B cell (primary cell): Measurements from ENCODE around the gene RALGAPA2. TPM values are rescaled to one million over a fixed set of nuclear protein-coding genes. Genes with fewer than 3 reads are reported as not detected.

Experiments
- ATAC-seq: fragments of 200-7000 bp; cut with Tn5 transposase; one replicate; pipeline ENCODE4 v1.10.0; 2021; ENCODE audit warnings: low read depth, mild to moderate bottlenecking, moderate number of reproducible peaks, moderate library complexity
- CTCF ChIA-PET: fragments of 350-600 bp; sonication (Branson Sonifier 250); formaldehyde crosslinking; loops from one replicate; lab custom pipeline; 2021; ENCODE audit warnings: antibody characterized with exemption, inconsistent platforms; lab: Charles Lee
- POLR2A ChIA-PET: fragments of 350-600 bp; sonication (Branson Sonifier 250); formaldehyde crosslinking; loops from one replicate; lab custom pipeline; 2021; ENCODE audit warnings: antibody characterized with exemption; lab: Charles Lee
- DNase-seq: peaks from one replicate; pipeline ENCODE4 v3.0.0; 2013
- H2AFZ ChIP-seq: 2 replicates; pipeline ENCODE4 v1.6.1; 2012; ENCODE audit warnings: mild to moderate bottlenecking, low read depth, low read length; ENCODE audit not compliant: insufficient read depth, poor library complexity, severe bottlenecking
- H3K27ac ChIP-seq, 2 donors: 1 replicate in 1 of 2; 2 replicates in 1 of 2; pipeline ENCODE4 v1.5.1; 2012 to 2013; ENCODE audit warnings: low read length in 2 of 2, mild to moderate bottlenecking in 2 of 2, moderate library complexity in 1 of 2
- H3K27me3 ChIP-seq, 4 experiments: fragments of 200-600 bp in 1 of 4; sonication (generic) in 1 of 4; replicated peaks in 1 of 4; 1 replicate in 2 of 4; 2 replicates in 2 of 4; pipeline versions ENCODE4 v1.6.1 to v1.7.0; 2013 to 2016; ENCODE audit warnings: low read length in 3 of 4, mild to moderate bottlenecking in 2 of 4, mixed read lengths in 1 of 4, moderate library complexity in 1 of 4; ENCODE audit not compliant: insufficient read depth in 4 of 4, control insufficient read depth in 3 of 4; ENCODE audit errors: control extremely low read depth in 1 of 4
- H3K36me3 ChIP-seq, 2 experiments: replicated peaks in 1 of 2; 1 replicate in 1 of 2; 2 replicates in 1 of 2; pipeline versions ENCODE4 v1.6.1 to v1.7.1; 2013; ENCODE audit warnings: low read length in 1 of 2; ENCODE audit not compliant: insufficient read depth in 2 of 2, control insufficient read depth in 1 of 2; ENCODE audit errors: control extremely low read depth in 1 of 2, extremely low read depth in 1 of 2
- H3K4me1 ChIP-seq, 2 donors: fragments of 200-600 bp in 1 of 2; sonication (generic) in 1 of 2; 1 replicate in 1 of 2; 2 replicates in 1 of 2; pipeline versions ENCODE4 v1.5.1 to v1.6.1; 2013 to 2017; ENCODE audit warnings: low read length in 2 of 2; ENCODE audit not compliant: control insufficient read depth in 2 of 2, insufficient read depth in 2 of 2
- H3K4me2 ChIP-seq: replicated peaks from 2 replicates; pipeline ENCODE3; 2012; ENCODE audit warnings: mild to moderate bottlenecking, low read depth, low read length; ENCODE audit not compliant: poor library complexity, severe bottlenecking
- H3K4me3 ChIP-seq, 5 experiments: fragments of 200-600 bp in 1 of 5; sonication (generic) in 1 of 5; 1 replicate in 3 of 5; 2 replicates in 2 of 5; pipeline versions ENCODE4 v1.5.1 to v1.7.0; 2011 to 2016; ENCODE audit warnings: low read length in 4 of 5, mild to moderate bottlenecking in 4 of 5, low read depth in 2 of 5, control low read depth in 1 of 5, moderate library complexity in 1 of 5; ENCODE audit not compliant: insufficient read depth in 1 of 5; ENCODE audit errors: control extremely low read depth in 1 of 5, extremely low read depth in 1 of 5
- H3K79me2 ChIP-seq: fragments of 200-600 bp; sonication (generic); one replicate; pipeline ENCODE4 v1.6.0; 2016; ENCODE audit warnings: low read length; ENCODE audit not compliant: control insufficient read depth, insufficient read depth
- H3K9ac ChIP-seq: fragments of 200-600 bp; sonication (generic); 2 replicates; pipeline ENCODE4 v1.6.1; 2017; ENCODE audit warnings: mild to moderate bottlenecking, low read length, moderate library complexity
- H3K9me3 ChIP-seq, 3 donors: one replicate each; pipeline versions ENCODE4 v1.6.1 to v1.7.1; 2013; ENCODE audit warnings: low read length in 2 of 3; ENCODE audit not compliant: control insufficient read depth in 2 of 3, insufficient read depth in 1 of 3; ENCODE audit errors: control extremely low read depth in 1 of 3
- H4K20me1 ChIP-seq: 2 replicates; pipeline ENCODE4 v1.6.0; 2012; ENCODE audit warnings: mild to moderate bottlenecking, low read length; ENCODE audit not compliant: insufficient read depth, control insufficient read depth, poor library complexity, severe bottlenecking
- H3K27ac Mint-ChIP-seq: one replicate; pipeline ENCODE4 v1.8.0; 2021; ENCODE audit warnings: mixed read lengths
- H3K27me3 Mint-ChIP-seq: one replicate; pipeline ENCODE4 v1.8.0; 2021; ENCODE audit warnings: mixed read lengths
- H3K4me1 Mint-ChIP-seq: one replicate; pipeline ENCODE4 v1.8.0; 2021; ENCODE audit warnings: mixed read lengths
- H3K4me3 Mint-ChIP-seq: one replicate; pipeline ENCODE4 v1.8.0; 2021; ENCODE audit warnings: mixed read lengths
- H3K9me3 Mint-ChIP-seq: one replicate; pipeline ENCODE4 v1.8.0; 2022; ENCODE audit warnings: mixed read lengths; ENCODE audit not compliant: insufficient read depth
- CTCF ChIP-seq: fragments of 200-600 bp; IDR thresholded peaks from one replicate; pipeline ENCODE4 v1.8.0; 2022; ENCODE audit warnings: antibody characterized with exemption, mild to moderate bottlenecking
- EZH2 ChIP-seq: IDR thresholded peaks from 2 replicates; pipeline ENCODE4 v1.6.1; 2012; ENCODE audit warnings: borderline replicate concordance, low read depth, mild to moderate bottlenecking, moderate library complexity, low read length; ENCODE audit not compliant: insufficient read depth, poor library complexity, severe bottlenecking
- WGBS: methylation state at CpG from one replicate; pipeline ENCODE4 v1.1.5; 2013; ENCODE audit warnings: missing lambda C conversion rate; ENCODE audit not compliant: insufficient coverage; 5-methylcytosine and 5-hydroxymethylcytosine counted together
- intact Hi-C: fragments of 100-400 bp; cut with micrococcal nuclease; formaldehyde crosslinking; loops from one replicate; pipeline ENCODE4 v1.10.0; 2022
- polyA plus RNA-seq: library from polyadenylated mRNA; depleted of rRNA; stranded (reverse); fragments of >200 nt; gene quantifications from 2 replicates; pipeline ENCODE4 v1.2.3, GENCODE V29; 2012
- total RNA-seq, 2 donors: library from RNA; stranded (reverse); fragments of 120-200 nt in 1 of 2; gene quantifications; 1 replicate in 1 of 2; 2 replicates in 1 of 2; pipeline versions ENCODE4 v1.2.3 to v1.2.4, GENCODE V29; 2013 to 2022

Gene RALGAPA2
- total and polyA plus RNA-seq, 2 donors (not counting 1 experiment from before 2014, with no cell fraction given) = 6.4 to 33.1 TPM

- Histone ChIP-seq H3K27me3 (no peaks in the 10 kb centered on the region), H3K79me2 (no peaks in the 10 kb centered on the region), H3K4me1 (peaks cover 0 to 4% of the 10 kb centered on the region in 2 donors), H3K4me2 (no peak overlapping the region), H3K9me3 (no peaks in the 10 kb centered on the region), H4K20me1 (no peaks in the 10 kb centered on the region), H3K4me3 (no peak overlapping the region), H2AFZ (no peak overlapping the region), H3K9ac (no peak overlapping the region), H3K36me3 (peaks cover 9 to 17% of the 10 kb centered on the region in 2 experiments), H3K27ac (no peak overlapping the region)
- no peak for ATAC-seq
- no peak for DNase-seq
- WGBS = 100% methylated on average over 3 of the region's 3 CpGs
- Mint-ChIP-seq H3K27ac (no peak overlapping the region), H3K9me3 (no peaks in the 10 kb centered on the region), H3K4me3 (no peak overlapping the region), H3K4me1 (peaks cover 18% of the 10 kb centered on the region), H3K27me3 (no peaks in the 10 kb centered on the region)
- ChIA-PET CTCF (no interaction called here), POLR2A (no interaction called here)
- intact Hi-C loops = no loop called here
- TF ChIP-seq EZH2 = no peak
- TF ChIP-seq CTCF = no peak
These were observed 221.8 kb downstream of the RALGAPA2 start for GRCh38 chr20:20490673-20491072.

GRCh38 chr20:20489648-20490341, 222.6 kb downstream of the RALGAPA2 start:
- CTCF ChIA-PET = interaction anchor here (0.6 kb wide), 1 partner anchor 371 kb away, joined by 3 read pairs; no protein-coding TSS in a partner anchor
- no peak for DNase-seq
- POLR2A ChIA-PET = no interaction called here
- Mint-ChIP-seq H3K4me3 (no peak overlapping the region), H3K4me1 (peaks cover 18% of the 10 kb centered on the region), H3K27ac (no peak overlapping the region), H3K27me3 (no peaks in the 10 kb centered on the region), H3K9me3 (no peaks in the 10 kb centered on the region)
- 50% methylated on average over 2 of the region's 6 CpGs for WGBS
- Histone ChIP-seq H3K4me3 (no peak overlapping the region), H3K27me3 (no peaks in the 10 kb centered on the region), H4K20me1 (no peaks in the 10 kb centered on the region), H3K36me3 (peaks cover 3 to 17% of the 10 kb centered on the region in 2 experiments), H3K9ac (no peak overlapping the region), H3K27ac (no peak overlapping the region), H3K79me2 (no peaks in the 10 kb centered on the region), H3K4me1 (peaks cover 0 to 4% of the 10 kb centered on the region in 2 donors), H2AFZ (no peak overlapping the region), H3K4me2 (no peak overlapping the region), H3K9me3 (no peaks in the 10 kb centered on the region)
- TF ChIP-seq CTCF (no peak), EZH2 (no peak)
- intact Hi-C loops = no loop called here
- no peak for ATAC-seq
